Measurements from ENCODE around the gene ZNF485. TPM values are rescaled to one million over a fixed set of nuclear protein-coding genes. Genes with fewer than 3 reads are reported as not detected.
A peak's percentile ranks its signal among the peaks of the same experiment; 100 is the strongest.
"Not testable (repeated sequence)": the region's sequence is repeated elsewhere in the genome, so short reads cannot be mapped to it uniquely, and the experiment has no call there.

ZNF485 gene
- total and polyA plus RNA-seq, 2 experiments from 2014 or later: 1.5 to 1.9 TPM

GRCh38 chr10:43598446-43598845 is 7.8 kb upstream of the ZNF485 start:
- Histone ChIP-seq H3K9me2 (ENCODE audit: insufficient read depth) (no peaks in the 10 kb centered on the region), H4K20me1 (ENCODE audit: insufficient read depth) (no peaks in the 10 kb centered on the region), H3K4me1 (ENCODE audit: insufficient read depth) (no peaks in the 10 kb centered on the region), H3K4me3 (no peak overlapping the region), H3K79me2 (ENCODE audit: insufficient read depth) (no peaks in the 10 kb centered on the region), H3K4me2 (ENCODE audit: unreplicated experiment) (no peak overlapping the region), H3K27me3 (replicated peaks; ENCODE audit: insufficient read depth) (no peaks in the 10 kb centered on the region), H3K9me3 (ENCODE audit: low read depth) (no peaks in the 10 kb centered on the region), H3K9ac (no peak overlapping the region), H2AFZ (no peak overlapping the region), H3K27ac (no peak overlapping the region), H3F3A (ENCODE audit: insufficient read depth) (no peaks in the 10 kb centered on the region), H3K36me3 (ENCODE audit: low read depth) (no peaks in the 10 kb centered on the region)
- 72 to 76% methylated on average over 2 of the region's 2 CpGs for WGBS, 2 experiments (ENCODE audit: low coverage in 1 of 2, low lambda C conversion rate in 2 of 2, missing lambda C conversion rate in 2 of 2)
- no peak for TF ChIP-seq EZH2phosphoT487 (IDR thresholded peaks at IDR 0.05; ENCODE audit: insufficient read depth, low read depth)
- TF ChIP-seq EZH2 (IDR thresholded peaks at IDR 0.05; ENCODE audit: insufficient read depth, poor library complexity, severe bottlenecking): no peak
- peak; percentile 49 for DNase-seq
- in situ Hi-C loops (cut with MboI): no loop called here

- 92 to 96% methylated on average over 2 of the region's 2 CpGs for WGBS, 2 experiments (ENCODE audit: low coverage in 1 of 2, low lambda C conversion rate in 2 of 2, missing lambda C conversion rate in 2 of 2)
- Histone ChIP-seq H4K20me1 (ENCODE audit: insufficient read depth) (no peaks in the 10 kb centered on the region), H3K79me2 (ENCODE audit: insufficient read depth) (no peaks in the 10 kb centered on the region), H3K4me1 (ENCODE audit: insufficient read depth) (no peaks in the 10 kb centered on the region), H3K36me3 (ENCODE audit: low read depth) (no peaks in the 10 kb centered on the region), H3K4me2 (ENCODE audit: unreplicated experiment) (no peak overlapping the region), H3K4me3 (no peak overlapping the region), H3K27ac (no peak overlapping the region), H3K9ac (no peak overlapping the region), H3F3A (ENCODE audit: insufficient read depth) (no peaks in the 10 kb centered on the region), H3K9me3 (ENCODE audit: low read depth) (no peaks in the 10 kb centered on the region), H3K27me3 (replicated peaks; ENCODE audit: insufficient read depth) (no peaks in the 10 kb centered on the region), H2AFZ (no peak overlapping the region), H3K9me2 (ENCODE audit: insufficient read depth) (no peaks in the 10 kb centered on the region)
- in situ Hi-C loops (cut with MboI): no loop called here
- no peak for DNase-seq
- TF ChIP-seq EZH2 (IDR thresholded peaks at IDR 0.05; ENCODE audit: insufficient read depth, poor library complexity, severe bottlenecking) (no peak), EZH2phosphoT487 (IDR thresholded peaks at IDR 0.05; ENCODE audit: insufficient read depth, low read depth) (no peak)
These were observed 6.9 kb upstream of the ZNF485 start for GRCh38 chr10:43599333-43599732.

- H3K9me3 ChIP-seq (ENCODE audit: low read depth); H3K79me2 ChIP-seq (ENCODE audit: insufficient read depth); H3K4me1 ChIP-seq (ENCODE audit: insufficient read depth); H4K20me1 ChIP-seq (ENCODE audit: insufficient read depth); H3K4me2 ChIP-seq (ENCODE audit: unreplicated experiment); H3K27me3 ChIP-seq (replicated peaks; ENCODE audit: insufficient read depth); in situ Hi-C loops (cut with MboI); H3K27ac ChIP-seq; H3K9me2 ChIP-seq (ENCODE audit: insufficient read depth); H2AFZ ChIP-seq; H3K4me3 ChIP-seq; H3K9ac ChIP-seq; DNase-seq; H3K36me3 ChIP-seq (ENCODE audit: low read depth); H3F3A ChIP-seq (ENCODE audit: insufficient read depth): not testable (repeated sequence)
- WGBS, 2 experiments (ENCODE audit: low coverage in 1 of 2, low lambda C conversion rate in 2 of 2, missing lambda C conversion rate in 2 of 2): 75 to 80% methylated on average over 6 of the region's 6 CpGs
These were observed 4.7 kb upstream of the ZNF485 start for GRCh38 chr10:43601576-43601975.

- Histone ChIP-seq H3K36me3 (ENCODE audit: low read depth) (no peaks in the 10 kb centered on the region), H3K4me2 (ENCODE audit: unreplicated experiment) (peak overlapping the region; percentile 69), H2AFZ (peak overlapping the region; percentile 95)
These were observed 352 bp upstream of the ZNF485 start for GRCh38 chr10:43605850-43606322.

GRCh38 chr10:43607199-43607573 is 948 bp downstream of the ZNF485 start:
- Histone ChIP-seq H3K36me3 (ENCODE audit: low read depth) (no peaks in the 10 kb centered on the region), H2AFZ (peak overlapping the region; percentile 95), H3K79me2 (ENCODE audit: insufficient read depth) (no peaks in the 10 kb centered on the region), H4K20me1 (ENCODE audit: insufficient read depth) (no peaks in the 10 kb centered on the region), H3K4me1 (ENCODE audit: insufficient read depth) (peaks cover 8% of the 10 kb centered on the region; the same call in 1 of the 2 replicates), H3K9me3 (ENCODE audit: low read depth) (no peaks in the 10 kb centered on the region), H3K9me2 (ENCODE audit: insufficient read depth) (no peaks in the 10 kb centered on the region), H3K9ac (peak overlapping the region; percentile 75; the same call in 1 of the 2 replicates), H3K4me2 (ENCODE audit: unreplicated experiment) (peak overlapping the region; percentile 69), H3K27me3 (replicated peaks; ENCODE audit: insufficient read depth) (no peaks in the 10 kb centered on the region), H3K4me3 (peak overlapping the region; percentile 87), H3K27ac (no peak overlapping the region), H3F3A (ENCODE audit: insufficient read depth) (peaks cover 10% of the 10 kb centered on the region)
- in situ Hi-C loops (cut with MboI): no loop called here
- no peak for DNase-seq
- no peak for TF ChIP-seq EZH2 (IDR thresholded peaks at IDR 0.05; ENCODE audit: insufficient read depth, poor library complexity, severe bottlenecking)
- no peak for TF ChIP-seq EZH2phosphoT487 (IDR thresholded peaks at IDR 0.05; ENCODE audit: insufficient read depth, low read depth)
- 76 to 80% methylated on average over 10 of the region's 10 CpGs for WGBS, 2 experiments (ENCODE audit: low coverage in 1 of 2, low lambda C conversion rate in 2 of 2, missing lambda C conversion rate in 2 of 2)

More at GRCh38 chr10:43605850-43606322, 352 bp upstream of the ZNF485 start:
- Histone ChIP-seq H3K9ac (peak overlapping the region; percentile 75; the same call in 1 of the 2 replicates), H3F3A (ENCODE audit: insufficient read depth) (peaks cover 9% of the 10 kb centered on the region), H3K4me1 (ENCODE audit: insufficient read depth) (peaks cover 8% of the 10 kb centered on the region; the same call in 1 of the 2 replicates), H4K20me1 (ENCODE audit: insufficient read depth) (no peaks in the 10 kb centered on the region), H3K9me3 (ENCODE audit: low read depth) (no peaks in the 10 kb centered on the region), H3K79me2 (ENCODE audit: insufficient read depth) (no peaks in the 10 kb centered on the region), H3K27me3 (replicated peaks; ENCODE audit: insufficient read depth) (no peaks in the 10 kb centered on the region), H3K27ac (no peak overlapping the region), H3K4me3 (peak overlapping the region; percentile 87), H3K9me2 (ENCODE audit: insufficient read depth) (no peaks in the 10 kb centered on the region)
- no peak for TF ChIP-seq EZH2 (IDR thresholded peaks at IDR 0.05; ENCODE audit: insufficient read depth, poor library complexity, severe bottlenecking)
- no peak for TF ChIP-seq EZH2phosphoT487 (IDR thresholded peaks at IDR 0.05; ENCODE audit: insufficient read depth, low read depth)
- DNase-seq: no peak
- in situ Hi-C loops (cut with MboI): no loop called here
- 27 to 30% methylated on average over 12 of the region's 12 CpGs for WGBS, 2 experiments (ENCODE audit: low coverage in 1 of 2, low lambda C conversion rate in 2 of 2, missing lambda C conversion rate in 2 of 2)

All from GM23248 (cell line).